Peyer's patch (tissue), 4 donors: ENCODE data around the gene SAMSN1. TPM values are rescaled to one million over a fixed set of nuclear protein-coding genes. Genes with fewer than 3 reads are reported as not detected.

Experiments
- DNase-seq, 3 donors: peaks; one replicate each; pipeline ENCODE4 v3.0.0-alpha.2; 2017 to 2019
- H3K27ac ChIP-seq, 4 donors: fragments of 200-600 bp; sonication (generic); one replicate each; pipeline ENCODE4 v1.5.1; 2016 to 2019
- H3K27me3 ChIP-seq, 2 donors: fragments of 200-600 bp; sonication (generic); one replicate each; pipeline ENCODE4 v1.5.1; 2019
- H3K36me3 ChIP-seq, 3 donors: fragments of 200-600 bp; sonication (generic); one replicate each; pipeline ENCODE4 v1.5.1; 2016 to 2019
- H3K4me1 ChIP-seq, 4 donors: fragments of 200-600 bp; sonication (generic); one replicate each; pipeline ENCODE4 v1.5.1; 2016 to 2019
- H3K4me3 ChIP-seq, 4 donors: fragments of 200-600 bp; sonication (generic); 1 replicate in 3 of 4; 2 replicates in 1 of 4; pipeline ENCODE4 v1.5.1; 2016 to 2019; ENCODE audit warnings: mild to moderate bottlenecking in 1 of 4
- H3K9me3 ChIP-seq, 4 donors: fragments of 200-600 bp; sonication (generic); one replicate each; pipeline ENCODE4 v1.5.1; 2016 to 2019; ENCODE audit warnings: mild to moderate bottlenecking in 1 of 4
- POLR2A ChIP-seq, 2 donors: fragments of 450-650 bp; IDR thresholded peaks; one replicate each; pipeline ENCODE4 v1.5.1; 2017; ENCODE audit warnings: antibody characterized with exemption in 2 of 2, mild to moderate bottlenecking in 2 of 2, moderate library complexity in 2 of 2
- total RNA-seq, 4 donors: library from RNA; depleted of rRNA; stranded (reverse); fragments of >200 nt; gene quantifications; one replicate each; pipeline ENCODE4 v1.1.0, GENCODE V29; 2016
- TF ChIP-seq, protein P1 (sequence below), 6 experiments: fragments of 450-650 bp in 4 of 6; fragments of 200-600 bp in 2 of 6; sonication (generic) in 1 of 6; IDR thresholded peaks; one replicate each; pipeline ENCODE4 v1.5.1; 2017 to 2019; ENCODE audit warnings: antibody characterized with exemption in 6 of 6, mild to moderate bottlenecking in 3 of 6, moderate library complexity in 1 of 6

The SAMSN1 gene
- total RNA-seq, 4 donors from 2014 or later: 0.57 to 56.1 (median 2.2) TPM

- Histone ChIP-seq H3K4me3 (no peak overlapping the region), H3K36me3 (no peaks in the 10 kb centered on the region), H3K27ac (no peak overlapping the region), H3K9me3 (no peaks in the 10 kb centered on the region), H3K27me3 (no peaks in the 10 kb centered on the region), H3K4me1 (no peaks in the 10 kb centered on the region)
- no peak for TF ChIP-seq POLR2A (IDR thresholded peaks at IDR 0.05)
- TF ChIP-seq, protein P1, sequence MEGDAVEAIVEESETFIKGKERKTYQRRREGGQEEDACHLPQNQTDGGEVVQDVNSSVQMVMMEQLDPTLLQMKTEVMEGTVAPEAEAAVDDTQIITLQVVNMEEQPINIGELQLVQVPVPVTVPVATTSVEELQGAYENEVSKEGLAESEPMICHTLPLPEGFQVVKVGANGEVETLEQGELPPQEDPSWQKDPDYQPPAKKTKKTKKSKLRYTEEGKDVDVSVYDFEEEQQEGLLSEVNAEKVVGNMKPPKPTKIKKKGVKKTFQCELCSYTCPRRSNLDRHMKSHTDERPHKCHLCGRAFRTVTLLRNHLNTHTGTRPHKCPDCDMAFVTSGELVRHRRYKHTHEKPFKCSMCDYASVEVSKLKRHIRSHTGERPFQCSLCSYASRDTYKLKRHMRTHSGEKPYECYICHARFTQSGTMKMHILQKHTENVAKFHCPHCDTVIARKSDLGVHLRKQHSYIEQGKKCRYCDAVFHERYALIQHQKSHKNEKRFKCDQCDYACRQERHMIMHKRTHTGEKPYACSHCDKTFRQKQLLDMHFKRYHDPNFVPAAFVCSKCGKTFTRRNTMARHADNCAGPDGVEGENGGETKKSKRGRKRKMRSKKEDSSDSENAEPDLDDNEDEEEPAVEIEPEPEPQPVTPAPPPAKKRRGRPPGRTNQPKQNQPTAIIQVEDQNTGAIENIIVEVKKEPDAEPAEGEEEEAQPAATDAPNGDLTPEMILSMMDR (IDR thresholded peaks at IDR 0.05): no peak
- no peak for DNase-seq
Observed at GRCh38 chr21:14584357-14585095, 38.4 kb upstream of the SAMSN1 start.

GRCh38 chr21:14583629-14584255 is 37.6 kb upstream of the SAMSN1 start:
- Histone ChIP-seq H3K36me3 (no peaks in the 10 kb centered on the region), H3K9me3 (no peaks in the 10 kb centered on the region), H3K4me1 (no peaks in the 10 kb centered on the region), H3K27me3 (no peaks in the 10 kb centered on the region), H3K4me3 (no peak overlapping the region), H3K27ac (no peak overlapping the region)
- DNase-seq: no peak
- TF ChIP-seq, protein P1 (IDR thresholded peaks at IDR 0.05): no peak
- no peak for TF ChIP-seq POLR2A (IDR thresholded peaks at IDR 0.05)

DNA sequence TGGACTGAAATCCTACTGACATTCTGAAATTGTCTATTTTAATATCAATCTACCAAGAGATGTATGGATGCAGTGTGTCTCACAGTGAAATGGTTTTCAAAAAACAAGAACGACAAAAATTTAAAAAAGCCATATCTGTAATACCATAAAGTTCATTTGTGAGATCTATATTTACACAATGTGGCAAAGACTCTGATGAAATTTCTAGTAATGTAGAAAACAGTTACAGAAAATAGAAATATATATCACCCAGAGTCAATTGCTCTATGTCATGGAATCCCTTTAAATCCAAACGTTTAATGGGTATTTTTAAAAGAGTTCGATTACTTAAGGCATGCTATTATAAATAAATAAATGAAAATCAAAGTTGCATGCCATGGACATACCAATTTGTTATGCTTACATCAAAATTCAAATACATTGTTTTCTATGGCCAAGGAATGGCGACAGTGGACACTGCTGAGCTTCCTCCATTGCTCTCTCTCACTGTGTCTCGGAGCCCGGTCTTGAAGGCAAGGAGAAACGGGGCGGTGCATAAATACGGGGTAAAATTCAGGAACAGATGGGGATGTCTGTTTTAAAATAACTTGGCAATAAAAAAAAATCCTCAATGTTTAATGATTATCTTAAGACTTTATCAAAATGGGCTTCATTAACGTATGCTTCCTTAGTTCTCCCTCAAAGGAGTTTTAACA is 37.0 kb upstream of the SAMSN1 start:
- TF ChIP-seq, protein P1 (IDR thresholded peaks at IDR 0.05): no peak
- TF ChIP-seq POLR2A (IDR thresholded peaks at IDR 0.05): no peak
- Histone ChIP-seq H3K4me3 (no peak overlapping the region), H3K27ac (no peak overlapping the region), H3K4me1 (no peaks in the 10 kb centered on the region), H3K9me3 (no peaks in the 10 kb centered on the region), H3K36me3 (no peaks in the 10 kb centered on the region), H3K27me3 (no peaks in the 10 kb centered on the region)
- no peak for DNase-seq

- H3K36me3 ChIP-seq: no peaks in the 10 kb centered on the region
- TF ChIP-seq, protein P1 (IDR thresholded peaks at IDR 0.05): no peak
- no peak for TF ChIP-seq POLR2A (IDR thresholded peaks at IDR 0.05)
- H3K4me3 ChIP-seq: no peak overlapping the region
- no peak for DNase-seq
- no peaks in the 10 kb centered on the region for H3K27me3 ChIP-seq
- H3K4me1 ChIP-seq: no peaks in the 10 kb centered on the region
- H3K9me3 ChIP-seq: no peaks in the 10 kb centered on the region
- H3K27ac ChIP-seq: peak overlapping the region in 1 of 4 donors; percentile 26
Observed at GRCh38 chr21:14581902-14582457, 35.9 kb upstream of the SAMSN1 start.

- DNase-seq: no peak
- H3K4me3 ChIP-seq: no peak overlapping the region
- H3K4me1 ChIP-seq: no peaks in the 10 kb centered on the region
- H3K9me3 ChIP-seq: no peaks in the 10 kb centered on the region
- no peak overlapping the region for H3K27ac ChIP-seq
- no peaks in the 10 kb centered on the region for H3K27me3 ChIP-seq
- no peaks in the 10 kb centered on the region for H3K36me3 ChIP-seq
- TF ChIP-seq, protein P1 (IDR thresholded peaks at IDR 0.05): no peak
- TF ChIP-seq POLR2A (IDR thresholded peaks at IDR 0.05): no peak
Observed at GRCh38 chr21:14573244-14573643, 27.1 kb upstream of the SAMSN1 start.
